Occipital lobe (tissue), 3 donors: ENCODE results near the gene NFATC1. TPM values are rescaled to one million over a fixed set of nuclear protein-coding genes. Genes with fewer than 3 reads are reported as not detected.

Experiments
- DNase-seq: peaks from one replicate; lab custom pipeline; 2025; lab: John Stamatoyannopoulos, UW
- small RNA-seq: library from RNA; depleted of rRNA; stranded (forward); fragments of <200 nt; gene quantifications from one replicate; pipeline ENCODE3, GENCODE V24; 2014
- total RNA-seq: library from RNA; depleted of rRNA; stranded (reverse); fragments of >200 nt; gene quantifications from one replicate; pipeline ENCODE4 v1.2.3, GENCODE V29; 2014

The NFATC1 gene
- total RNA-seq, 1 donor from 2014 or later, result 0.16 TPM

GRCh38 chr18:79570266-79571201 lies 174.8 kb downstream of the NFATC1 start:
- DNase-seq, result no peak

- DNase-seq, result no peak
Observed at GRCh38 chr18:79571211-79572092, 175.7 kb downstream of the NFATC1 start.

GRCh38 chr18:79572093-79572780 lies 176.5 kb downstream of the NFATC1 start:
- DNase-seq, result no peak

- DNase-seq, result no peak
Observed at GRCh38 chr18:79572848-79573451, 177.2 kb downstream of the NFATC1 start.

GRCh38 chr18:79573921-79574491 lies 178.3 kb downstream of the NFATC1 start:
- no peak for DNase-seq

GRCh38 chr18:79574938-79575525 lies 179.3 kb downstream of the NFATC1 start:
- no peak for DNase-seq

- no peak for DNase-seq
Observed at GRCh38 chr18:79575891-79576685, 180.4 kb downstream of the NFATC1 start.

- peak; percentile 55 for DNase-seq
Observed at GRCh38 chr18:79576686-79577351, 181.1 kb downstream of the NFATC1 start.

- no peak for DNase-seq
Observed at GRCh38 chr18:79577451-79578395, 182.0 kb downstream of the NFATC1 start.

- DNase-seq, result no peak
Observed at GRCh38 chr18:79578396-79579260, 182.9 kb downstream of the NFATC1 start.

Small RNA genes within 50 kb of the gene (small RNA-seq; reads per million reads assigned to genes)
- not detected for gene AC018445.2
